Adrenal gland (tissue), 5 donors: Measurements from ENCODE around the gene RAD23A.

ENCODE experiments used
- CTCF ChIP-seq, 6 experiments: fragments of 450-650 bp in 4 of 6; fragments of 200-600 bp in 2 of 6; sonication (generic) in 1 of 6; IDR thresholded peaks; 1 replicate in 5 of 6; 2 replicates in 1 of 6; pipeline versions ENCODE4 v1.5.1 to v1.8.0; 2016 to 2021; ENCODE audit warnings: antibody characterized with exemption in 6 of 6, mild to moderate bottlenecking in 2 of 6, moderate library complexity in 1 of 6
- POLR2A ChIP-seq, 2 donors: fragments of 450-650 bp; IDR thresholded peaks; one replicate each; pipeline ENCODE4 v1.6.1; 2017; ENCODE audit warnings: antibody characterized with exemption in 2 of 2, mild to moderate bottlenecking in 2 of 2, moderate library complexity in 1 of 2
- donor health status: DM: no; HTN: no; CAD: no.

DNA sequence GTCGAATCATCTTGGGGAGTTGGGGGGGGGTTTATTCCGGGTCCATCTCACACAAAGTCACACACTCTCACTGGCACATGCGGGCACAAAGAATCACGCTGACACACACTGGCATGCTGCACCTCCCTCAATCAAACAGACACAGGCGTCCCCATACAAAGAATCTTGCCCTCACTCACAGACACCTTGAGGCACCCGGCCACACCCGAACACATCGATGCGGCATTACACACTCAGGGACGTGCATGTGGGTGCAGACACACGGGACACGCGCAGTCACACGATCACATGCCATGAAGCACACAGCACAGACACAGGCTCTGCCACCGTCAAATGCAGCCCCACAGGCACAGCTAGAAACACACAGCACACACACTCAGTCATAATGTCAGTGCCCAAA, 57.4 kb downstream of the RAD23A start:
- TF ChIP-seq CTCF (IDR thresholded peaks at IDR 0.05) (no peak), POLR2A (IDR thresholded peaks at IDR 0.05) (no peak)
